GM18907 (cell line): Measurements from ENCODE around the gene FGGY.
A peak's percentile ranks its signal among the peaks of the same experiment; 100 is the strongest.
"Not testable (repeated sequence)": the region's sequence is repeated elsewhere in the genome, so short reads cannot be mapped to it uniquely, and the experiment has no call there.

ENCODE experiments used
- ATAC-seq: cut with Tn5 transposase; IDR thresholded peaks from one replicate; pipeline ENCODE4 v1.9.1; 2021; ENCODE audit warnings: mild to moderate bottlenecking, moderate library complexity; ENCODE audit not compliant: unreplicated experiment

Gene FGGY

GRCh38 chr1:59285691-59286090, 11.2 kb upstream of the FGGY start:
- no peak for ATAC-seq

GRCh38 chr1:59288046-59288445, 8.8 kb upstream of the FGGY start:
- no peak for ATAC-seq

- no peak for ATAC-seq
Measured at GRCh38 chr1:59289570-59289969, 7.3 kb upstream of the FGGY start.

DNA sequence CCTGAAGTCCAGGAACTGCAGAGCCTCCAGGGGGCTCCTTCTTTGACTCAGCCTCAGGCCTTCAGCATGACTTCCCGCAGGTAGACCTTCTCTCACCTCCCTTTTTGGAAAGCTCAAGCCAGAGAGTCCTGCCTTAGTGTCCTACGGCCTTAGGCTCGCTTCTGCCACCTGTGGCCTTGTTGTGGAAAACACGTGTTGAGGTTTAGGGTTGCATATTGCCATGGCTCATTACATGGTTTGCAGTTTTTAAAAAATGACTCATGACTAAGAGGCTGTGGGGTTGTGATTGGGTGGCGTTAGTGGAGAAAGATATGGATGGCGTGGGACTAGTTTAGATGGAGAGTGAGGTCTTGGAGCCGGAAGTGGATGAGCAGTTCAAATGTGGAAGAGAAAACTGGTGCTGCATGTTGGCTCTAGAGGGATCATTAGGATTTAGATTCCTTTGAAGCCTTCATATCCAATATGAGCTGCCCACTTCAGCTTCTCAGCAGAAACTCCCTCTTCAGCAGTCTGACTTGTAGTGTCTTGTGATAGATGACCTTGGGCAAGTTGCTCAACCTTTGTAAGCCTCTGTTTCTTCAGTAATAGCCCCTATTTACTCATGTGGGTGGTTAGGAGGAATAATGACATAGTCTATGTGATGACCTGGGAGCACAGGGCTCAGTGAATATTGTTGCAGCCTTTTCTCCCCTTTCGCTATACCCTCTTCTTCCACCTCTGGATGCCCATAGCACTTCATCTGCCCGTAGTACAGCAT, 6.5 kb upstream of the FGGY start:
- ATAC-seq: peak; percentile 71

DNA sequence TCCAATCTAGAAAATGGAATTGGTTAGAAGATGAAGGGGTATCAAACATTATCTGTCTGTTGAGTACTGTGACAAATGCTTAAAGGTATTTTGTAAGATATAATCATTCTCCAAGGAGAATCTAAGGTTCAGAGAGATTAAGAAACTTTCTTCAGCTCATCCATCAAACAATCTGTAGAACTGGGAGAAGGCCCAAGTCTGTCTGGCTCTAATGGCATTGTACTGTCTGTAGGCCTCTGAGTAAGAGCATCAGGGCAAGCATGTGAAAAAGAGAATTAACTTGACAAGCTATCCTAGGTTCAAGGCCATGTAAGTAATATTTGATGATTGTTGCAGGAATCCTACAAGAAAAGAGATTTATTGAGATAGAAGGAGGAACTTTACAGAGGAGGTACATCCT, 5.3 kb upstream of the FGGY start:
- ATAC-seq: no peak

DNA sequence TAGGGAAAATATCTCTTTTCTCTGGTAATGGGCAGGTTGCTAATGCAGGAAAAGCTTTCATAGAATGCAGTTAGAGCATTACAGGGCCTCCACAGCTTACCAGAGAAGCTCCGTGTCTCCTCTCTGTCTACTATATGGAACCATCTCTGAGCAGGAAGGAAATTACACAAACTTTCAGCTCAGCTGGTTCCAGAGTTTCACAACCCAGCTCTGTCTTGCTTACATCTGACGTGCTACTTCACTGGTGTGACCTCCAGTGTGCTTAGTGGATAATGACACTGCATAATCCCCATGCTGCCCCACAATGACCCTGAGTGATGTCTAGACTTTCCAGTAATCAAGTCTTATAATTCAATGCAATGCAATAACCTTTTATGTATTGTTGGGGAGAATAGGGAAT, 4.3 kb upstream of the FGGY start:
- ATAC-seq: peak; percentile 24

DNA sequence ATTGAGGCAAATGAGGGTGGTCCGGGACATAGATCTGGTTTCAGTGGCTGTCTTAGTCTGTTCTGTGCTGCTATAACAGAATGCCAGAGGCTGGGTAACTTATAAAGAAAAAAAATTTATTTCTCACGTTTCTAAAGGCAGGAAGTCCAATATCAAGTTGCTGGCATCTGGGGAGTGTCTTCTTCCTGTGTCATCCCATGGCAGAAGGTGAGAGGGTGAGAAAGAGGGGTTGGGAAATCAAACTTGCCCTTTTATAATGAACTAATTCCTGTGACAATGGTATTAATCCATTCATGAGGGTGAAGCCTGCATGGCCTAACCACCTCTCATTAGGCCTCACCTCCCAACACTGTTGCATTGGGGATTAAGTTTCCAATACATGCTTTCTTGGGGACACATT, 3.7 kb upstream of the FGGY start:
- no peak for ATAC-seq

GRCh38 chr1:59293849-59294248, 3.0 kb upstream of the FGGY start:
- no peak for ATAC-seq

DNA sequence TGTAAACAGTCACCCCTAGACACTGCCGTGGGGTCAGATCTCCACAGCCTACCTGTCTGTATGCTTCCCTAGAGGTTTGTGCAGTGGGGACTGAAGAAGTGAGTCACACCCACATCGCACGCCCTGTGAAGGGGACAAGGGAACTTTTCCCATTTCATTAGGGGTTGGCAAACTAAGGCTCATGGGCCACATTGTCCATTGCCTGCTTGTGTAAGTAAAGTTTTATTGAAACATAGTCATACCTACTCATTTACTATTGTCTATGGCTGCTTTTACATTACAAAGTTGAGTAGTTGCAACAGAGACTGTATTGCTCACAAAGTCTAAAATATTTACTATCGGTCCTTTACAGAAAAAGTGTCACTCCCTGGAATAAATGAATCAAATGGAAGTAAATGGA, 2.5 kb upstream of the FGGY start:
- no peak for ATAC-seq

DNA sequence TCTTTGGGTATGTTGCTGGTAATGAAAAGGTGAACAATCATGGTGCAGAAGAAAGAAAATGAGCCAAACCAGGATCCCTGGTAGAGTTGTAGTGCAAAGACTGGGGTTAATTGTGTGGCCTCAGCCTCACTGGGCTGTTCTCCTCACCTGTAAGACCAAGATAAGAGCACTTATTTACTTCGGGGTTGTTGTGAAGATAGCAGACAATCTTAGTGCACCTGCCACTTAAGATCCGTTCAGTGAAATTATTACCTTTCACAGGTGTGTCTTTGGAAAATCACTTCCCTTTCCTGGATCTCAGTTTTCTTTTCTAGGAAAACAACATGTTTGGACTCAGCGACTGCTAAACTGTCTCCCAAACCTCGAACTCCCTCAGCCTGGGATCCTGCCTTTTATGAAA, 1.3 kb upstream of the FGGY start:
- no peak for ATAC-seq

GRCh38 chr1:59298026-59298583, 1.2 kb downstream of the FGGY start:
- no peak for ATAC-seq

- ATAC-seq: no peak
Measured at GRCh38 chr1:59298710-59299346, 1.9 kb downstream of the FGGY start.

GRCh38 chr1:59299670-59300069, 2.8 kb downstream of the FGGY start:
- ATAC-seq: not testable (repeated sequence)

GRCh38 chr1:59302297-59302696, 5.4 kb downstream of the FGGY start:
- ATAC-seq: no peak

DNA sequence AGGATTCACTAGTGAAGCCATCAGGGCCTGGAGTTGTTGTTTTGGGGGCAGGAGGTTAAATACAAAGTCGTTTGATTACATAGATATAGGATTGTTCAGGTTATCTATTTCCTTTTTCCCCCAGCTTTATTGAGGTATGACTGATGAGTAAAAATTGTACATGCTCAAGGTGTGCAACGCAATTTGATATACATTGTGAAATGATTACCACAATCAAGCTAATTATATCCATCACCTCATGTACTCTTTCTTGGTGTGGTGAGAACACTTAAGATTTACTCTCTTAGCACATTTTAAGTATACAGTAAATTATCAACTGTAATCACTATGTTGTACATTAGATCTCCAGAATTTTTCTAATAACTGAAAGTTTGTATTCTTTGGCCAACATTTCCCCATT, 6.0 kb downstream of the FGGY start:
- ATAC-seq: no peak

- no peak for ATAC-seq
Measured at GRCh38 chr1:59305188-59305587, 8.3 kb downstream of the FGGY start.

DNA sequence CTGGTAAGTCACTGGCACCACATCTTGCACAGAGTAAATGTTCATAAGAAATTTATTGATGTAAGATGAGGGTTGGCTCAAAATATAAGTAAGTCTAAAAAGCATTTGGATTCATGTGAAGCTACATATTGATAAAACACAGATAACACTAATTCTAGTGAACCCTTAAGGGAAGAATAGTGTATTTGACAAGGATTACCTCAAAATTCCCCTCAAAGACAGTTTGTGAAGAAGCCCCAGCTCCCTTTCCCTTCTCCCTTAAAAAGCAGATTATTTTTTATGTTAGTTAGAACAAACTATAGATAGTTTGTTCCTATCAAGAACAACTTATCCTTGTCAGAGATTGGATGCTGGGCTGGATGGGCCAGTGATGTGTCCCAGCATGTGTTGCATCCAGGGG, 10.7 kb downstream of the FGGY start:
- ATAC-seq: no peak

DNA sequence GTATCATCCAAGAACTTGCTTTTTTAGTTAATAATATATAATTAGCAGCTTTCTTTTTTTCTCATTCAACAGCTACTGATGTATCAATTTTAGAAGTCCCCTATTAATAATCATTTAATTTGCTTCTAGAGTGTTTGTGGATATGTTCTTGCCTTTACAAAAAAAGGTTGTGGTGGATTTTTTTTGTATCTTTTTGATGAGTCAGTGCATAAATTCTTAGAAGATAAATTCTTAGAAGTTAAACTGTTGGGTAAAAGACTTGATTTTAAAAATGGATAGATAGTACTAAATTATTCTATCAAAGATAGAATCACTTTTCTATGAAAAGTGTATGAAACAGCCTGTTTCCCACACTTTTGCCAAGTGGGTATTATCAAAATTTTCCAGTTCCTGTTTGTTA, 11.9 kb downstream of the FGGY start:
- no peak for ATAC-seq

- no peak for ATAC-seq
Measured at GRCh38 chr1:59309392-59309791, 12.5 kb downstream of the FGGY start.

DNA sequence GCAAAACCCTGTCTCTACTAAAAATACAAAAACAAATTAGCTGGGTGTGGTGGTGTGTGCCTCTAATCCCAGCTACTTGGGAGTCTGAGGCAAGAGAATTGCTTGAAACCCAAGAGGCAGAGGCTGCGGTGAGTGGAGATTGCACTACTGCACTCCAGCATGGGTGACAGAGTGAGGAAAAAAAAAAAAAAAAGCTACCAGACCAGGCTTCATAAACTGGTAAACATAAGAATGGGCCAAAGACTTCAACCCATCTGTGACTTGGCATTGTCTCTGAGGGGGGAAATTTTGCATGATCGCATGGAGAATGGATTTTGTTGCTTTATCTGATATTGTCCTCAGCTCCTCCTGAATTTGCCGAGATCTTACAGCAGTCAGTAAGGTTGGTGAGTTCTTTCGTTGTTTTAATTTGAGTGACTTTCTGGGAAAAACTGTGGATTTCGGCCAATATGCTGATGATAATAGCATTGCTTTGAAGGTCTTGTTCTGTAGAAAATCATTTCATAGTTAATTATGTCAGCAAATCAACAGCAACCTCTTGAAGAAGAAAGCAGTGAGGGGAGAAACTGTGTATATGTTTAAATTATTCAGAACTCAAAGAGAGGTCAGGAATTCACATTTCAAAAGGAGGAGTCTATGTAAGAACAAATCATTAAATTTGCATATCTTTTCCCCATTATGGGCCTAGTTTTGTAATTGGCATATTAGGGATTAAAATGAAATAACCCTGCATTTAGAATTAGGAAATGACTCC, 13.1 kb downstream of the FGGY start:
- no peak for ATAC-seq

DNA sequence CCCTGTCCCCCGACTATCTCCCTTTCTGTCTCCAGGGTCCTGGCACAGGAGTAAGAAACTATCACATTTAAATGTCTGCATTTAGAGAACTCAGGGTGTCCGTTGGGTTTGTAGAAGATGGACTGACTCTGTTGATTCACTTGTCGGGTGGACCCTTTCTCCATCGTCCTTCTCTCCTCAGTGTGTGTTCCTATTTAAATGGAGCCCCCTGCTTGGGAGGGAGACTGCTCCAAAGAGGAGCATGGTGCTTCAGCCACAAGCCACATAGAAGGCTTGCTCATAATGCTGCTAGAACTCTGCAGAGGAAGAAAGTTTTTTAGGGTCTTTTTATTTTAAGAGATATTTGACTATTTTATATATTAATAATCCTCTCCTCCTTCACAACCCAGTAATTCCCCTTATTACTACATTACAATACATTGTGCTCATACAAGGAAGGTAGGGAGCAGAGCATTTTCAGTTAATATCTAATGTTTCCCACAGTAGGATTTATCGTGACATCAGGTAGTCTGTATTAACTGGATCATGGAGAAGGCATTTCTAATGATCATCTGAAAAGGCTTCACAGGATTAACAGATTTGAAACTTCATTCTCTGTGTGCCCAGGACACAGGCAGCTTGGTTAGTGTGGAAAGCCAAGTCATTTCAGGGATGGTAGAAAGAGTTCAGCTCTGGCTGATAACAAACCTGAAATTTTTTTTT, 13.8 kb downstream of the FGGY start:
- ATAC-seq: no peak
